ENCODE results near the gene CSMD2. TPM values are rescaled to one million over a fixed set of nuclear protein-coding genes. Genes with fewer than 3 reads are reported as not detected.
"Not testable (repeated sequence)": the region's sequence is repeated elsewhere in the genome, so short reads cannot be mapped to it uniquely, and the experiment has no call there.

CSMD2 gene
- total RNA-seq = not detected

DNA sequence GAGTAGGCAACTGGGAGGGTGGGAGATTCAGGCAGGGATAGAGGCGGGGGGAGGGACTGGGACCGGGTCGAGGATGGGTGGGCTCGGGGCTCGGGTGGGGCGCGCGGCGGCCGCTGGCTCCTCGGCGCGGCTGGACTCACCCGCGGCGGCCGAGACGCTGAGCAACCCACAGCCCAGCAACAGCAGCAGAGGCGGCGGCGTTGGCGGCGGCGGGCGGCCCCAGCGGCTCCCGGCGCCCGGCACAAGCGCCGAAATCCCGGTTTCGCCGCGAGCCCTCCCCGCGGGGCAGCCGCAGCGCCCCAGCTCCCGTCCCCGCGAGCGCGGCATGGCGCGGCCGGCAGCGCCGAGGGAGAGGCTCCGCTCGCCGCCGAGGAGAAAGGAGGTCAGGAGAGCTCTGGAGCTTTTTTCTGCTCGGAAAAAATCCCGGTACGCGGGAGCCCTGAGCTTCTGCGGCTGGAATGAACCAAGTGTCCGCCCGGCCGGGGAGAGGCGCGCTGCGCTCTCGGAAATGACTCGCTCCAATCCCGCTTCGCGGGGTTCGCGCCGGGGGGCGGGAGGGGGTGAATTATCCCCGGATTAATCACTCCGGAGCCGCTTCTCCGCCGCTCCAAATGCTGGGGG, at the start of gene CSMD2:
Gene CSMD2, minus strand, starts transcription at position 460 of the 621 bp plus-strand sequence. Its CDS starts 133 bp downstream, at position 327.
- ChIA-PET POLR2A (no interaction called here), CTCF (no interaction called here)

GRCh38 chr1:34213956-34214355, 48.9 kb upstream of the CSMD2 start:
- ChIA-PET CTCF (no interaction called here), POLR2A (no interaction called here)

GRCh38 chr1:34212673-34213072, 47.6 kb upstream of the CSMD2 start:
- ChIA-PET POLR2A (no interaction called here), CTCF (no interaction called here)

GRCh38 chr1:34199927-34200326, 34.9 kb upstream of the CSMD2 start:
- POLR2A ChIA-PET = no interaction called here
- CTCF ChIA-PET = no interaction called here

DNA sequence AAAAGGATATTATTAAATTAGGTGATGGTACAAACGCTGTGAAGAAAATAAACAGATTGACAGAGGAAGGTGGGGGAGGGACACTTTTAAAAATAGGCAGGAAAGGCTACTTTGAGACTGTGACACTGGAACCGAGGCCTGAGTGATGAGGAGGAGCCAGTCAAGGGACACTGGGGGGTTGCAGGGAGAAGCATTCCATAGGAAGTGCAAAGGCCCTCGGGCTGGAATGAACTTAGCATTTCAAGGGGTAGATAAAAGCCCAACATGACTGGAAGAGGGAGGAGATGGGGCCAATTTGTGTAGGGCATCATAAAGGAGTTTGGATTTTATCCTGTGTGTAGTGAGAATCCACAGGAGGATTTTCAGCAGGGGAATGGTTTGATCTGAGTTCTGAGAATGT, 27.6 kb upstream of the CSMD2 start:
- ChIA-PET CTCF (no interaction called here), POLR2A (no interaction called here)

- ChIA-PET CTCF (no interaction called here), POLR2A (no interaction called here)
Observed at GRCh38 chr1:34190692-34191091, 25.7 kb upstream of the CSMD2 start.

DNA sequence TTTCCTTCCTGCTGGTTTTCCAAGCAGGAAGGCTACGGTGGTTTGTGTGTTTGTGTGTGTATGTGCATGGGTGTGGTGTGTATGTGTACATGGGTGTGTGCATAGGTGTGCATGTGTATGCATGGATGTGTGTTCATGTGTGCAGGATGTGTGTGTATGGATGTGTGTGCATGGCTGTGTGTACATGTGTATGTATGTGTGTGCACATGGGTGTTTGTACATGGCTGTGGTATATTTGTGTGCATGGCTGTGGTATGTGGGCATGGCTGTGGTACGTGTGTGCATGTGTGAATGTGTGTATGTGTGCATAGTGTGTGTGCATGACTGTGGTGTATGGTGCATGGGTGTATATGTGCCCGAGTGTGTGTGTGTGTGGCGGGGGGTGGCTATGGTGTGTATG, 24.0 kb upstream of the CSMD2 start:
- ChIA-PET CTCF (no interaction called here), POLR2A (no interaction called here)

DNA sequence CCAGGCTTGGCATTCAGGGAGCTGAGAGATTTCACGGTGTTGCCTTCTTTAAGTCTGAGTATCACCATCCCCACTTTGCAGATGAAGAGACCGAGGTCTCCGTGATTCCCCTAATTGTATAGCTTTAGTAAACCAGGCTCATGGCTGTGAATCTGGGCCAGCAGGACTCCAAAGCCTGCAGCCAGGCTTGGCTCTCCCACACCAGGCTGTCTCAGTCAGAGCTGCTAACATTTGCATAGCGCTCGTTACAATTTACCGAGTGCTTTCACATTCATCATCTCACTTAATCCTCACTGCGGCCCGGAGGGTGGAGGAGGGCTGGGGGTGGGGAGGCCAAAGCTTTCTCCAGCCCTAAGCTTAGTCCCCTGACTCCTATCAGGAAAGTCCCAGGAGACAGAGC, 23.4 kb upstream of the CSMD2 start:
- POLR2A ChIA-PET = no interaction called here
- CTCF ChIA-PET = no interaction called here

DNA sequence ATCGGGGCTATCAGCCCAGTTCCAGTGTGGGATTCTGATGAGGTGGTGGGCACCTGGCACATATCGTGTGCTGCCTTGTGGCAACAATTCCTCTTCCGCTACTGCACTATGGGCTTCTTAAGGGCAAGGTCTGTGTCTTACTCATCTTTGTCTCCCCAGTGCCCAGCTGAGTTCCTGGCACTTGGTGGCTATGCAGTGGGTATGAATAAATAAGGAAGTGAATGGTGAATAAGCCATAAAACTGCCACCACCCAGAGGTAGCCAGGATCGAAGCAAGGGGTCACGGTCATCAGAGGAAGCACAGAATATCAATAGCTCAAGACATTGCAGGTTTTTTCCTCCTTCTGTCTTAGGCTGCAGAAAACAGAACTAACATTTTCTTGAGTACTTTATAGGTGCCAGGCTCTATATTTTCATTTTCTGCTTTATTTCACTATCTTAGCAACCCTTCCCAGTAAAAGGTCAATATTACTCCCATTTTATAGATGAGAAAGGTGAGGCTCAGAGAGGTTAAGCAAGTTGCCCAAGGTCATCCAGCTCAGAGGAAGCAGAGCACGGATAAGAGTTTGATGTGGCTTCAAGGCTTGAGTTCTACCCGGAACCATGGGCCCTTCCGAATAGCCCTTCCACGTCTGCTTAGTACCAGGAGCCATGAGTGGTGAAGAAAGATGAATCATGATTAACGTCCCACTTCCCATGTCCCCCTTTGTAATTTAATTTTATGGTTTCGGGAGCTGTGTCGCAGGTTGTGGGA, 21.9 kb upstream of the CSMD2 start:
- CTCF ChIA-PET = no interaction called here
- POLR2A ChIA-PET = no interaction called here

- POLR2A ChIA-PET, CTCF ChIA-PET: not testable (repeated sequence)
Observed at GRCh38 chr1:34183381-34183780, 18.4 kb upstream of the CSMD2 start.

DNA sequence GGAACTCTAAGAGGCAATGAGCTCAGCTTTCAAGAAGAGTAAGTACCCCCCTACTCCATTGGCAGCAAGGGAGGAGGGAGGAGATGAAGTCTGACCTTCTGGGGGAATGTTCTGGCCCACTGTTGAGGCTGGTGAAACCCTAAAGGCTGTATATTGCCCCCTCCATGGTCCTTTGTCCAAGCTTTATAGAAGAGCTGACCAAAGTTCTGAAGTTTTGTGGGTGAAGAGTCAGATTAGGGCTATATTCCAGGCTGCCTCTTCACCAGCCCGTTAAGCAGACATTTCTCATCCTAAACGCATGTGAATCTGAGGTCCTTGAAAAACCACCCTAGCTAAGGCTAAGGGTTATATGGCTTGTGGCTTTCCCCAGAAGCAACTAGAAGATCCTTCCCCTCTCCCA, 13.0 kb upstream of the CSMD2 start:
- POLR2A ChIA-PET = no interaction called here
- CTCF ChIA-PET = no interaction called here

DNA sequence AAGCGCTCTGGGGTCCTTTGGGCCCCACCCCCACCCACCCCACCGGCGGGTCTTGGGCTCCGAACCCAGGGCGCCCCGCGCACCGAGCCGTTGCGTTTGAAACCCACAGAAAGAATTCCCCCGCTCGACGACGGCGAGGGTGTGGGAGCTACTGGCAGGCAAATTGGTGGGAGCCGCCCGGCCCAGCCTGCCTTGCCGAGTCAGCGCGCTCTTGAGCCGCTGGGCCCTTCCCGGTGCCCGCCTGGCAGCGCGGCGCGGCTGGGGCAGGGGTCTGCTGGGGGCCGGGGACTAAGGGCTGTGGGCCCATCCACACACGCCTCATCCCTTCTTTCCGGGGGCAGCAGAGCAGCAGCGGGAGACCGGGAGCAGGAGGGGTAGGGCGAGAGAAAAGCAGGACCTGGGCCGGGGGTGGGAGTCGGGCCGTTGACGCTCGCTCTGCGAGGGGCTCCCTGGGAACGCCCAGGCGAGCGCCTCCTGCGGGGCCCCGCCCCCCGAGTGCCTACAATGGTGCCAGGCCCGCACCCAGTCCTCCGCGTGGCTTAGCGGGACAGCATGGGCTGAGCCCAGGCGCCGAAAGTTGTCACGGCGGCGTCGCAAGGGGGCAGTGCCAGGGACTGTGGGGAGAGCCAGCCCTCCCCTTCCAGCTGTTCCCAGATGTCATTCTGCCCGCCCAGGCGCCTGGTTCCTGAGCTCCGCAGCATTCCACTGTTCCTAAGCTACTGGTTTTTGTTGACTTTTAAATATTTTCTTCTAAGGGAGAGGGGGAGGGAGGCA, 12.0 kb upstream of the CSMD2 start, which contains the start of gene C1orf94:
Gene C1orf94, plus strand, starts transcription at position 78 of the 774 bp plus-strand sequence. CDS start 883 bp downstream, outside the sequence.
- POLR2A ChIA-PET = no interaction called here
- CTCF ChIA-PET = no interaction called here

- CTCF ChIA-PET = no interaction called here
- POLR2A ChIA-PET = no interaction called here
Observed at GRCh38 chr1:34175744-34176143, 10.7 kb upstream of the CSMD2 start.

- ChIA-PET CTCF (no interaction called here), POLR2A (no interaction called here)
Observed at GRCh38 chr1:34167389-34167788, 2.4 kb upstream of the CSMD2 start.

- ChIA-PET POLR2A (no interaction called here), CTCF (interaction anchor here (0.6 kb wide), 1 partner anchor 13 kb away, joined by 4 read pairs; no protein-coding TSS in a partner anchor)
Observed at GRCh38 chr1:34166625-34167361, 1.8 kb upstream of the CSMD2 start.

DNA sequence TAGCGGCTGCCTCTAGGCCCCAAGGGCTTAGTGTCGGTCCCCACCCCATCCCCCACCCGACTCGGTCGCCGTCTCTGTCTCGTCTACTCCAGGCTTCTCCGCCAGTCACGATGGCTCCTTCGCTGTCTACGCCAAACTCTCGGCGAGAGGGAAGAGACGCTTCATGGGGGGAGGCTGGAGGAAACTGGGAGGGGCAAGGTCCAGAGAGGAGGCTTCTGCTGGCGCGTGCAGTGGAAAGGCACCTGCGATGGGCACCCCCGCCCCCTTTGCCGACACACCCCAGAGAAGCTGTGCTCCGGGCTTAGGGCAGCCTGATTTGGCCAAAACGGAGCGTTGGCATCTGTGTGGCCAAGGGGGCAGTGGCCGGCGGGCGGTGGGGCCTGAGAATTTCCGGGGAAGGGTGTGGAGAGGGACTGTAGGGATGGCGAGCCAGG, 1.2 kb upstream of the CSMD2 start:
- ChIA-PET POLR2A (no interaction called here), CTCF (no interaction called here)

GRCh38 chr1:34165422-34165921, 442 bp upstream of the CSMD2 start:
- POLR2A ChIA-PET = no interaction called here
- CTCF ChIA-PET = no interaction called here

- ChIA-PET CTCF (no interaction called here), POLR2A (no interaction called here)
Observed at GRCh38 chr1:34163792-34164731, 968 bp downstream of the CSMD2 start.

Data from activated CD8-positive, alpha-beta memory T cell treated with anti-CD3 and anti-CD28 coated beads for 36 hours (primary cell).